HUES48 (cell line): Measurements from ENCODE around the gene JHY.

Experiments used
- H3K27ac ChIP-seq: one replicate; pipeline ENCODE4 v1.7.0; 2013; ENCODE audit warnings: low read depth, low read length, inconsistent platforms
- H3K27me3 ChIP-seq: 2 replicates; pipeline ENCODE4 v1.6.1; 2013; ENCODE audit warnings: mild to moderate bottlenecking, low read length; ENCODE audit not compliant: control insufficient read depth, insufficient read depth
- H3K36me3 ChIP-seq: 2 replicates; pipeline ENCODE4 v1.6.1; 2013; ENCODE audit warnings: low read length; ENCODE audit not compliant: control insufficient read depth, insufficient read depth
- H3K4me1 ChIP-seq: 2 replicates; pipeline ENCODE4 v1.6.1; 2013; ENCODE audit warnings: mild to moderate bottlenecking, low read length; ENCODE audit not compliant: control insufficient read depth, insufficient read depth
- H3K4me3 ChIP-seq: 2 replicates; pipeline ENCODE4 v1.5.1; 2013; ENCODE audit warnings: mild to moderate bottlenecking, low read depth, low read length
- H3K9ac ChIP-seq: 2 replicates; pipeline ENCODE4 v1.6.1; 2013; ENCODE audit warnings: mild to moderate bottlenecking, low read depth, low read length, moderate library complexity
- H3K9me3 ChIP-seq: 2 replicates; pipeline ENCODE4 v1.6.1; 2013; ENCODE audit warnings: low read length; ENCODE audit not compliant: control insufficient read depth, insufficient read depth

The JHY gene

GRCh38 chr11:122872046-122872445 is 10.5 kb upstream of the JHY start:
- H3K9ac ChIP-seq = no peak overlapping the region
- H3K9me3 ChIP-seq = no peaks in the 10 kb centered on the region
- no peak overlapping the region for H3K4me3 ChIP-seq
- no peaks in the 10 kb centered on the region for H3K4me1 ChIP-seq
- no peaks in the 10 kb centered on the region for H3K27me3 ChIP-seq
- H3K36me3 ChIP-seq = no peaks in the 10 kb centered on the region
- no peak overlapping the region for H3K27ac ChIP-seq

GRCh38 chr11:122874991-122875390 is 7.6 kb upstream of the JHY start:
- H3K9ac ChIP-seq = no peak overlapping the region
- peaks cover 9% of the 10 kb centered on the region for H3K4me1 ChIP-seq
- no peaks in the 10 kb centered on the region for H3K36me3 ChIP-seq
- H3K9me3 ChIP-seq = no peaks in the 10 kb centered on the region
- no peaks in the 10 kb centered on the region for H3K27me3 ChIP-seq
- no peak overlapping the region for H3K4me3 ChIP-seq
- H3K27ac ChIP-seq = no peak overlapping the region

GRCh38 chr11:122877732-122878131 is 4.8 kb upstream of the JHY start:
- Histone ChIP-seq H3K9ac (no peak overlapping the region), H3K9me3 (no peaks in the 10 kb centered on the region), H3K4me1 (peaks cover 20% of the 10 kb centered on the region), H3K36me3 (no peaks in the 10 kb centered on the region), H3K4me3 (no peak overlapping the region), H3K27me3 (peaks cover 14% of the 10 kb centered on the region), H3K27ac (no peak overlapping the region)

- Histone ChIP-seq H3K9ac (no peak overlapping the region), H3K27ac (no peak overlapping the region), H3K4me1 (peaks cover 33% of the 10 kb centered on the region)
Measured at GRCh38 chr11:122879785-122880184, 2.8 kb upstream of the JHY start.

GRCh38 chr11:122882857-122883645 is 492 bp downstream of the JHY start:
- H3K36me3 ChIP-seq = no peaks in the 10 kb centered on the region
- peaks cover 14% of the 10 kb centered on the region for H3K27me3 ChIP-seq
- H3K9ac ChIP-seq = peak overlapping the region; percentile 42; the same call in 1 of the 2 replicates
- H3K4me3 ChIP-seq = peak overlapping the region; percentile 77
- peaks cover 33% of the 10 kb centered on the region for H3K4me1 ChIP-seq
- H3K27ac ChIP-seq = peak overlapping the region; percentile 80
- H3K9me3 ChIP-seq = no peaks in the 10 kb centered on the region

More at GRCh38 chr11:122879785-122880184, 2.8 kb upstream of the JHY start:
- Histone ChIP-seq H3K27me3 (peaks cover 14% of the 10 kb centered on the region), H3K4me3 (no peak overlapping the region), H3K36me3 (no peaks in the 10 kb centered on the region), H3K9me3 (no peaks in the 10 kb centered on the region)

- peaks cover 14% of the 10 kb centered on the region for H3K27me3 ChIP-seq
- no peak overlapping the region for H3K27ac ChIP-seq
Measured at GRCh38 chr11:122883646-122883979, 1.1 kb downstream of the JHY start.

GRCh38 chr11:122888162-122888561 is 5.6 kb downstream of the JHY start:
- no peaks in the 10 kb centered on the region for H3K9me3 ChIP-seq
- H3K36me3 ChIP-seq = no peaks in the 10 kb centered on the region
- no peak overlapping the region for H3K27ac ChIP-seq
- no peak overlapping the region for H3K9ac ChIP-seq
- no peaks in the 10 kb centered on the region for H3K27me3 ChIP-seq
- H3K4me1 ChIP-seq = peaks cover 14% of the 10 kb centered on the region
- H3K4me3 ChIP-seq = no peak overlapping the region

More at GRCh38 chr11:122883646-122883979, 1.1 kb downstream of the JHY start:
- Histone ChIP-seq H3K36me3 (no peaks in the 10 kb centered on the region), H3K4me3 (peak overlapping the region; percentile 77), H3K9ac (no peak overlapping the region), H3K9me3 (no peaks in the 10 kb centered on the region), H3K4me1 (peaks cover 33% of the 10 kb centered on the region)

GRCh38 chr11:122893131-122893530 is 10.6 kb downstream of the JHY start:
- Histone ChIP-seq H3K4me3 (no peak overlapping the region), H3K27me3 (no peaks in the 10 kb centered on the region), H3K27ac (no peak overlapping the region), H3K9me3 (no peaks in the 10 kb centered on the region), H3K36me3 (no peaks in the 10 kb centered on the region), H3K4me1 (no peaks in the 10 kb centered on the region), H3K9ac (no peak overlapping the region)

GRCh38 chr11:122895563-122895962 is 13.0 kb downstream of the JHY start:
- Histone ChIP-seq H3K27me3 (no peaks in the 10 kb centered on the region), H3K4me1 (no peaks in the 10 kb centered on the region), H3K27ac (no peak overlapping the region)

GRCh38 chr11:122897606-122898210 is 15.1 kb downstream of the JHY start:
- Histone ChIP-seq H3K27ac (no peak overlapping the region), H3K36me3 (no peaks in the 10 kb centered on the region), H3K9ac (no peak overlapping the region), H3K27me3 (no peaks in the 10 kb centered on the region), H3K9me3 (no peaks in the 10 kb centered on the region), H3K4me1 (no peaks in the 10 kb centered on the region), H3K4me3 (no peak overlapping the region)

More at GRCh38 chr11:122895563-122895962, 13.0 kb downstream of the JHY start:
- Histone ChIP-seq H3K9me3 (no peaks in the 10 kb centered on the region), H3K4me3 (no peak overlapping the region), H3K9ac (no peak overlapping the region), H3K36me3 (no peaks in the 10 kb centered on the region)

- Histone ChIP-seq H3K27ac (no peak overlapping the region), H3K27me3 (no peaks in the 10 kb centered on the region), H3K4me3 (no peak overlapping the region), H3K36me3 (no peaks in the 10 kb centered on the region), H3K9ac (no peak overlapping the region), H3K4me1 (no peaks in the 10 kb centered on the region), H3K9me3 (no peaks in the 10 kb centered on the region)
Measured at GRCh38 chr11:122898799-122899198, 16.2 kb downstream of the JHY start.
